Measurements from ENCODE around the gene TUFM.
"Not testable (repeated sequence)": the region's sequence is repeated elsewhere in the genome, so short reads cannot be mapped to it uniquely, and the experiment has no call there.

The TUFM gene

DNA sequence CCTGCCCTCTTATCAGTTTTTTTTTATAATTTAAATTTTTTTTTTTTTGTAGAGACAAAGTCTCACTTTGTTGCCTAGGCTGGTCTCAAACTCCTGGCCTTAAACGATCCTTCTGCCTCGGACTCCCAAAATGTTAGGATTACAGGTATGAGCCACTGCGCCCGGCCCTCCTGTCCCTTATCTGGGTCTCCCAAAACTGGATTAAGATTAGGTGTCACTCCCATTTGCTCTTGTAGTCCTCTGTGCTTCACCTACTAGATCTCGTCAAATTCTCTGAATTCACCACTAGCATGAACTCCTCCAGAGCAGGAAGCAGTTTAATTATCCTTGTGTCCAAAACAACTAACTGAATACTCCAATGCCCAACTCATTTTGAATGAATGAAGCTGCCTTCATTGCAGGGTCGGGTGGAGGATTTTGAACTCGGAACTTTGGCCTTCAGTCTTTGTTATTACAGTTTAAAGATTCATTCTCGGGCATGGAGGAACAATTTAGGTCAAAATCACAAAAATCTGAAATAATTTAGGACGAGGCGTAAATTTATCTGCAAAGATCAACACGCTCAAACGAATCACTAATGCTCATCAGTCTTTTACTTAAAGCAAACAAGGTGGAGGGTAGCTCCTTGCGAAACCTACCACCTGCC lies 24.2 kb downstream of the TUFM start:
- Histone ChIP-seq H3K4me3 (peak overlapping the region; percentile 63 to 100 (median 99)), H3K27ac (peak overlapping the region in 20 of 21 experiments; percentile 95 to 100 (median 99))

DNA sequence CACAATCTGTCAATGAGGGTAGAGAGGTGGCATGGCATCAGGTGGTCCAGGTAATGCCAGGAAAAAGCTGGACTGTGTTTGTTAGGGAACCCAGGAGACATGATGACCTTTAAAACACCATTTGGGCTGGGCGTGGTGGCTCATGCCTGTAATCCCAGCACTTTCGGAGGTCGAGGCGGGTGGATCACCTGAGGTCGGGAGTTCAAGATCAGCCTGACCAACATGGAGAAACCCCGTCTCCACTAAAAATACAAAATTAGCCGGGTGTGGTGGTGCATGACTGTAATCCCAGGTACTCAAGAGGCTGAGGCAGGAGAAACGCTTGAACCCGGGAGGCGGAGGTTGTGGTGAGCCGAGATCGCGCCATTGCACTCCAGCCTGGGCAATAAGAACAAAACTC lies 25.6 kb downstream of the TUFM start:
- not testable (repeated sequence) for H3K27ac ChIP-seq, H3K4me3 ChIP-seq

DNA sequence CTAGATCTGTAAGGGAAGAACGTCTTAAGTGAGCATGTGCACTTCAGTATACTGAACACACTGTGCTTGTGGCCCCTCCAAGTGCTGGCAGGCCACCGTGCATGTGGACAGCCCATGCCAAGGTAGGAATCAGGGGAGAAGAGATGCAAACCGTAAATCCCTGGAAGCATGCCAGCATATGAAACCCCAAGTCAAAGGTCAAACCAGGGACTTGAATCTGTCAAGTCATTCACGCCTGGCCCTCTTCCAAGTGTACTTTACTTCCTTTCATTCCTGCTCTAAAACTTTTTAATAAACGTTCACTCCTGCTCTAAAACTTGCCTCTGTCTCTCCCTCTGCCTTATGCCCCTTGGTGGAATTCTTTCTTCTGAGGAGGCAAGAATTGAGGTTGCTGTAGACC lies 26.1 kb downstream of the TUFM start:
- no peak overlapping the region for H3K4me3 ChIP-seq
- H3K27ac ChIP-seq = no peak overlapping the region

DNA sequence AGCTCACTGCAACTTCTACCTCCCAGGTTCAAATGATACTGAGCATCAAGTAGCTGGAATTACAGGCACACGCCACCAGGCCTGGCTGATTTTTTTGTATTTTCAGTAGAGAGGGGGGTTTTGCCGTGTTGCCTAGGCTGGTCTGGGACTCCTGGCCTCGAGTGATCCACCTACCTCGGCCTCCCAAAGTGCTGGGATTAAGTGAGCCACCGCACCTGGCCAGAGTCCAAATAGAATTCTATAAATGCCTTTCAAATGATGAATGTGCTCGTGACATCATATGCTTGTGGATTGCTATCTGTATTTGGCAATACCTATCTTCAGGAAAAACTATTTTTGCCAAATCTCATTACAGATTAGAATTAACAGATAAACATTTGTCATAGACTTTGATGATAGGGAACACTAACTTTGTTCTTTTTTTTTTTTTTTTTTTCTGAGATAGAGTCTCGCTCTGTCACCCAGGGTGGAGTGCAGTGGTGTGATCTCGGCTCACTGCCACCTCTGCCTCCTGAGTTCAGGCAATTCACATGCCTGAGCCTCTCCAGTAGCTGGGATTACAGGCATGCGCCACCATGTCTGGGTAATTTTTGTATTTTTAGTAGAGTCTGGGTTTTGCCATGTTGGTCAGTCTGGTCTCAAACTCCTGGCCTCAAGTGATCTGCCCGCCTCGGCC lies 38.6 kb downstream of the TUFM start:
- H3K27ac ChIP-seq, H3K4me3 ChIP-seq: not testable (repeated sequence)

DNA sequence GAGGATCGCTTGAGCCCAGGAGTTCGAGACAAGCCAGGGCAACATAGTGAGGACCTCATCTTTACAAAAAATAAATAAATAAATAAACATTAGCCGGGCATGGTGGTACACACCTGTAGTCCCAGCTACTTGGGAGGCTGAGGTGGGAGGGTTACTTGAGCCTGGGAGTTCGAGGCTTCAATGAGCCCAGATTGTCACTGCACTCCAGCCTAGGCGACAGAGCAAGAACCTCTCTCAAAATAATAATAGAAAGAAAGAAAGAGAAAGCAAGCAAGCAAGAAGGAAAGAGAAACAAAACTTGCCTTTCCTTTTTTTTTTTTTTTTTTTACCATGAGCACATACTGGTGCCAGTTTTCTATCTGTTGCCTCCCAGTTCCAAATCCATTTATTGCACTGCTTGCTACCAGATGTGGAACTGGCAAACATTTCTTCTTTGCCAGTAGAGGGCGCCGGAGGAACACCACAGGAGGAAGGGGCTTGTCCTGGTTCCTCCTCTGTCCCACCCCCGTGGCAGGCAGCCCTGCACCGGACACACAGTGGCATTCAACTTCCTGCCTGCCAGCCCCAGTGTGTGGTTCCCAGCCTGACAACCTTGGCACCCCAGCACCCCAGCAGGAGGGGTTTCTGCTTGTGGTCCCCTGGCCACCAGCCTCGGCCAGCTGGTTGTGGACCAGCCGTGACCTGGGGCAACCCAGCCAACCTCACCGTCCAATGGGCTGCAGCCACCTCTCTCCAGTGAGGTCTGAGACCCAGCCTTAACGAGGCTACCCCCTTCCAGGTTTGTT lies 43.7 kb downstream of the TUFM start:
- Histone ChIP-seq H3K27ac (peak overlapping the region in 1 of 21 experiments; percentile 46), H3K4me3 (peak overlapping the region in 1 of 7 experiments; percentile 22)

Data from skin epidermis (tissue), 12 donors.